ENCODE results near the gene CDHR3. TPM values are rescaled to one million over a fixed set of nuclear protein-coding genes. Genes with fewer than 3 reads are reported as not detected.

CDHR3 gene
- total and polyA plus RNA-seq, 2 donors (not counting 1 experiment from before 2014, with no cell fraction given) = 5.1 to 9.4 TPM

DNA sequence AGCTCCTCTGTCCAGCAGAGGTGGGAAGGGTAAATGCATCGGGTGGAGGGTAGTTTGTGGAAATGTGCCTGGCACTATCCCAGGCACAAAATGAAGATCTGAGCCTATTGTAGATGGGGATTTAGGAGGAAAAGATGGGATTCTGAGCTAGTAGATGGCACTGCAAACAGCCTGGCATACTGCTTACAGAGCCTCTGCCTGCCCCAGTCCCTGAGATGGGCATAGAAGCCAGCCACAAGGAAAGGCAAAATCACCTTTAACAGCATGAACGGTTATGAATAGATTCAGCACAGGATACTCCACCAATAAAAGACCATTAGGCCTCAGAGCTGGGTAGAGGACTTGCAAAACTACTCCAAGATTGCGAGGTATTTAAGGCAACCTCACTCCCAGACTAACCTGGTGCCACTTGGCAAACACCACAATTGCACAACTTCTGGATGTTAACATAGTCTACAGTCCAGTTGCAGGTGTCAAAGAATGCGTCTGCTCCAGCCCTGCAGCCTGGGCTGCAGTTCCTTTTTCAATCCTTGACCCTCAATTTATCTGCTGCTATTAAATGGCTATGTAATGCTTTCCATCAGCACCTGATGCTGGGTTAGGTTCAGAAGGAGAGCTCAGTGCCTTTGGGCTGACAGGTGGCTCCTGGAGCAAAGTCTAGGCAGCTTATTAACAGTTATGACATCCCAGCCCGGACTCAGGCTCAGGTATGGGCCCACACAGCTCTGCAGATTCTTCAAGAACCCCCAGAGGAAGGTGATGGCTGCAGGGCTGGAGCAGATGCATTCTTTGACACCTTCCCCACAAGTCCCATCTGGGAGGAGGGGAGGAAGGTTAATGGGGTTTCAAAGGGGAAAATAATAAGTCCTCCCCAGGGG, 34.0 kb downstream of the CDHR3 start:
- H4K20me1 ChIP-seq (ENCODE audit: control insufficient read depth, extremely low read depth, insufficient read depth, low read length) = no peaks in the 10 kb centered on the region
- TF ChIP-seq, protein P1, sequence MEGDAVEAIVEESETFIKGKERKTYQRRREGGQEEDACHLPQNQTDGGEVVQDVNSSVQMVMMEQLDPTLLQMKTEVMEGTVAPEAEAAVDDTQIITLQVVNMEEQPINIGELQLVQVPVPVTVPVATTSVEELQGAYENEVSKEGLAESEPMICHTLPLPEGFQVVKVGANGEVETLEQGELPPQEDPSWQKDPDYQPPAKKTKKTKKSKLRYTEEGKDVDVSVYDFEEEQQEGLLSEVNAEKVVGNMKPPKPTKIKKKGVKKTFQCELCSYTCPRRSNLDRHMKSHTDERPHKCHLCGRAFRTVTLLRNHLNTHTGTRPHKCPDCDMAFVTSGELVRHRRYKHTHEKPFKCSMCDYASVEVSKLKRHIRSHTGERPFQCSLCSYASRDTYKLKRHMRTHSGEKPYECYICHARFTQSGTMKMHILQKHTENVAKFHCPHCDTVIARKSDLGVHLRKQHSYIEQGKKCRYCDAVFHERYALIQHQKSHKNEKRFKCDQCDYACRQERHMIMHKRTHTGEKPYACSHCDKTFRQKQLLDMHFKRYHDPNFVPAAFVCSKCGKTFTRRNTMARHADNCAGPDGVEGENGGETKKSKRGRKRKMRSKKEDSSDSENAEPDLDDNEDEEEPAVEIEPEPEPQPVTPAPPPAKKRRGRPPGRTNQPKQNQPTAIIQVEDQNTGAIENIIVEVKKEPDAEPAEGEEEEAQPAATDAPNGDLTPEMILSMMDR (conservative IDR thresholded peaks at IDR 0.05 in 1 of 2, IDR thresholded peaks at IDR 0.05 in 1 of 2; ENCODE audit: low read depth in 1 of 2, low read length in 2 of 2) = no peak
- no peak for TF ChIP-seq EZH2 (IDR thresholded peaks at IDR 0.05; ENCODE audit: low read length, missing control alignments)
- H3K4me2 ChIP-seq (ENCODE audit: extremely low read depth, insufficient read depth, low read length) = no peak overlapping the region
- peaks cover 2% of the 10 kb centered on the region for H3K27me3 ChIP-seq (ENCODE audit: control insufficient read depth, insufficient read depth, low read length)
- no peak overlapping the region for H2AFZ ChIP-seq (ENCODE audit: low read length)
- no peaks in the 10 kb centered on the region for H3K79me2 ChIP-seq (ENCODE audit: control insufficient read depth, insufficient read depth, low read length)
- no peak for DNase-seq (ENCODE audit: low read depth in 2 of 2)
- H3K9me3 ChIP-seq (ENCODE audit: control insufficient read depth, insufficient read depth, low read depth, low read length) = no peaks in the 10 kb centered on the region
- H3K36me3 ChIP-seq (ENCODE audit: control insufficient read depth, insufficient read depth, low read length) = no peaks in the 10 kb centered on the region
- no peak overlapping the region for H3K27ac ChIP-seq (ENCODE audit: insufficient read depth, low read length)
- no peak overlapping the region for H3K4me3 ChIP-seq (replicated peaks in 1 of 4; ENCODE audit: control extremely low read depth in 1 of 4, insufficient read depth in 1 of 4, low read depth in 3 of 4, low read length in 4 of 4)
- H3K4me1 ChIP-seq (ENCODE audit: control insufficient read depth, extremely low read depth, insufficient read depth, low read length) = no peaks in the 10 kb centered on the region
- no peak overlapping the region for H3K9ac ChIP-seq (ENCODE audit: insufficient read depth, low read length)

GRCh38 chr7:105999256-105999655, 36.2 kb downstream of the CDHR3 start:
- H3K79me2 ChIP-seq (ENCODE audit: control insufficient read depth, insufficient read depth, low read length) = no peaks in the 10 kb centered on the region
- H3K9me3 ChIP-seq (ENCODE audit: control insufficient read depth, insufficient read depth, low read depth, low read length) = no peaks in the 10 kb centered on the region
- H3K4me3 ChIP-seq (replicated peaks in 1 of 4; ENCODE audit: control extremely low read depth in 1 of 4, insufficient read depth in 1 of 4, low read depth in 3 of 4, low read length in 4 of 4) = no peak overlapping the region
- no peak overlapping the region for H3K9ac ChIP-seq (ENCODE audit: insufficient read depth, low read length)
- no peak for DNase-seq (ENCODE audit: low read depth in 2 of 2)
- peaks cover 2% of the 10 kb centered on the region for H3K27me3 ChIP-seq (ENCODE audit: control insufficient read depth, insufficient read depth, low read length)
- TF ChIP-seq, protein P1 (conservative IDR thresholded peaks at IDR 0.05 in 1 of 2, IDR thresholded peaks at IDR 0.05 in 1 of 2; ENCODE audit: low read depth in 1 of 2, low read length in 2 of 2) = no peak
- no peak for TF ChIP-seq EZH2 (IDR thresholded peaks at IDR 0.05; ENCODE audit: low read length, missing control alignments)
- no peak overlapping the region for H2AFZ ChIP-seq (ENCODE audit: low read length)
- H3K4me1 ChIP-seq (ENCODE audit: control insufficient read depth, extremely low read depth, insufficient read depth, low read length) = no peaks in the 10 kb centered on the region
- H3K27ac ChIP-seq (ENCODE audit: insufficient read depth, low read length) = no peak overlapping the region
- H3K4me2 ChIP-seq (ENCODE audit: extremely low read depth, insufficient read depth, low read length) = no peak overlapping the region
- no peaks in the 10 kb centered on the region for H4K20me1 ChIP-seq (ENCODE audit: control insufficient read depth, extremely low read depth, insufficient read depth, low read length)
- H3K36me3 ChIP-seq (ENCODE audit: control insufficient read depth, insufficient read depth, low read length) = no peaks in the 10 kb centered on the region

GRCh38 chr7:106001196-106001595, 38.1 kb downstream of the CDHR3 start:
- TF ChIP-seq, protein P1 (conservative IDR thresholded peaks at IDR 0.05 in 1 of 2, IDR thresholded peaks at IDR 0.05 in 1 of 2; ENCODE audit: low read depth in 1 of 2, low read length in 2 of 2) = no peak
- TF ChIP-seq EZH2 (IDR thresholded peaks at IDR 0.05; ENCODE audit: low read length, missing control alignments) = no peak
- H3K9ac ChIP-seq (ENCODE audit: insufficient read depth, low read length) = no peak overlapping the region
- no peaks in the 10 kb centered on the region for H3K36me3 ChIP-seq (ENCODE audit: control insufficient read depth, insufficient read depth, low read length)
- no peak overlapping the region for H3K27ac ChIP-seq (ENCODE audit: insufficient read depth, low read length)
- H2AFZ ChIP-seq (ENCODE audit: low read length) = no peak overlapping the region
- H3K4me3 ChIP-seq (replicated peaks in 1 of 4; ENCODE audit: control extremely low read depth in 1 of 4, insufficient read depth in 1 of 4, low read depth in 3 of 4, low read length in 4 of 4) = no peak overlapping the region
- DNase-seq (ENCODE audit: low read depth in 2 of 2) = no peak
- no peak overlapping the region for H3K4me2 ChIP-seq (ENCODE audit: extremely low read depth, insufficient read depth, low read length)
- H3K9me3 ChIP-seq (ENCODE audit: control insufficient read depth, insufficient read depth, low read depth, low read length) = no peaks in the 10 kb centered on the region
- no peaks in the 10 kb centered on the region for H4K20me1 ChIP-seq (ENCODE audit: control insufficient read depth, extremely low read depth, insufficient read depth, low read length)
- no peaks in the 10 kb centered on the region for H3K79me2 ChIP-seq (ENCODE audit: control insufficient read depth, insufficient read depth, low read length)
- no peaks in the 10 kb centered on the region for H3K4me1 ChIP-seq (ENCODE audit: control insufficient read depth, extremely low read depth, insufficient read depth, low read length)
- peaks cover 2% of the 10 kb centered on the region for H3K27me3 ChIP-seq (ENCODE audit: control insufficient read depth, insufficient read depth, low read length)

Data from fibroblast of lung (primary cell).